ENCODE results near the gene DUS3L. TPM values are rescaled to one million over a fixed set of nuclear protein-coding genes. Genes with fewer than 3 reads are reported as not detected.

The DUS3L gene
- total and polyA plus RNA-seq, 7 experiments from 2014 or later = 33.1 to 179 (median 77.7) TPM

- H3K4me1 Mint-ChIP-seq = peaks cover 7 to 22% (median 19%) of the 10 kb centered on the region in 7 donors
- ChIA-PET POLR2A (no interaction called here), CTCF (interaction anchor here (0.6 to 1.1 kb wide), 2 partner anchors 216 to 1060 kb away, joined by 3 to 6 read pairs; no protein-coding TSS in a partner anchor)
- DNase-seq (no peak), ATAC-seq (no peak)
- peaks cover 0 to 1% (median 0%) of the 10 kb centered on the region in 11 donors for H3K9me3 Mint-ChIP-seq
- intact Hi-C loops (cut with micrococcal nuclease) = no loop called here
- no peaks in the 10 kb centered on the region for H3K36me3 ChIP-seq (ENCODE audit: control insufficient read depth in 2 of 3, insufficient read depth in 3 of 3, low read length in 3 of 3)
- H3K27ac Mint-ChIP-seq = peak overlapping the region in 5 of 9 donors; percentile 22 to 90 (median 56)
- H3K4me3 Mint-ChIP-seq = peak overlapping the region in 1 of 10 donors; percentile 34
- no peaks in the 10 kb centered on the region for H3K9me3 ChIP-seq (ENCODE audit: control insufficient read depth in 2 of 3, low read length in 3 of 3)
- H3K4me1 ChIP-seq (ENCODE audit: control insufficient read depth in 2 of 2, insufficient read depth in 2 of 2, low read length in 2 of 2) = peaks cover 13 to 19% of the 10 kb centered on the region in 2 donors
- peaks cover 0 to 33% (median 2%) of the 10 kb centered on the region in 5 donors for H3K27me3 Mint-ChIP-seq
- H3K36me3 Mint-ChIP-seq = peaks cover 0 to under 1% (median 0%) of the 10 kb centered on the region in 5 donors
- no peak overlapping the region for H3K4me3 ChIP-seq (ENCODE audit: low read length)
- H3K27ac ChIP-seq (ENCODE audit: low read depth, low read length) = no peak overlapping the region
- no peaks in the 10 kb centered on the region for H3K27me3 ChIP-seq (ENCODE audit: control insufficient read depth in 2 of 2, insufficient read depth in 2 of 2, low read length in 2 of 2)
These were observed 15.9 kb upstream of the DUS3L start for GRCh38 chr19:5806905-5807304.

- POLR2A ChIA-PET = no interaction called here
- peaks cover 7 to 24% (median 21%) of the 10 kb centered on the region in 7 donors for H3K4me1 Mint-ChIP-seq
- intact Hi-C loops (cut with micrococcal nuclease) = no loop called here
These were observed 15.1 kb upstream of the DUS3L start for GRCh38 chr19:5806133-5806489.

GRCh38 chr19:5805462-5806132, 14.6 kb upstream of the DUS3L start:
- intact Hi-C loops (cut with micrococcal nuclease) = loop anchor here in 1 of 2 donors (2.0 kb wide), 1 partner anchor 15 kb away; the partner anchor contains the start of gene DUS3L
- H3K4me3 ChIP-seq (ENCODE audit: low read length) = no peak overlapping the region

More at GRCh38 chr19:5806133-5806489, 15.1 kb upstream of the DUS3L start:
- Histone ChIP-seq H3K4me1 (ENCODE audit: control insufficient read depth in 2 of 2, insufficient read depth in 2 of 2, low read length in 2 of 2) (peaks cover 13 to 20% of the 10 kb centered on the region in 2 donors), H3K27me3 (ENCODE audit: control insufficient read depth in 2 of 2, insufficient read depth in 2 of 2, low read length in 2 of 2) (no peaks in the 10 kb centered on the region), H3K36me3 (ENCODE audit: control insufficient read depth in 2 of 3, insufficient read depth in 3 of 3, low read length in 3 of 3) (no peaks in the 10 kb centered on the region), H3K27ac (ENCODE audit: low read depth, low read length) (no peak overlapping the region), H3K9me3 (ENCODE audit: control insufficient read depth in 2 of 3, low read length in 3 of 3) (no peaks in the 10 kb centered on the region), H3K4me3 (ENCODE audit: low read length) (no peak overlapping the region)
- peaks cover 0 to 1% (median 0%) of the 10 kb centered on the region in 5 donors for H3K36me3 Mint-ChIP-seq
- H3K9me3 Mint-ChIP-seq = peaks cover 0 to 1% (median 0%) of the 10 kb centered on the region in 11 donors
- CTCF ChIA-PET = interaction anchor here (1.1 kb wide), 1 partner anchor 217 kb away, joined by 6 read pairs; no protein-coding TSS in a partner anchor
- peak overlapping the region in 1 of 9 donors; percentile 41 for H3K27ac Mint-ChIP-seq
- ATAC-seq = no peak
- DNase-seq = no peak
- peak overlapping the region in 4 of 10 donors; percentile 14 to 84 (median 62) for H3K4me3 Mint-ChIP-seq
- peaks cover 0 to 37% (median 7%) of the 10 kb centered on the region in 5 donors for H3K27me3 Mint-ChIP-seq

GRCh38 chr19:5804516-5805461, 13.8 kb upstream of the DUS3L start, which contains the start of gene NRTN:
Gene NRTN (plus strand): TSS chr19:5805067. CDS start chr19:5824166, 19,099 bp downstream.
- peaks cover 4 to 40% (median 14%) of the 10 kb centered on the region in 5 donors for H3K27me3 Mint-ChIP-seq
- peak within 1 kb of the TSS; percentile 64 for H3K4me3 ChIP-seq (ENCODE audit: low read length)
- no peaks in the 10 kb centered on the region for H3K36me3 ChIP-seq (ENCODE audit: control insufficient read depth in 2 of 3, insufficient read depth in 3 of 3, low read length in 3 of 3)
- intact Hi-C loops (cut with micrococcal nuclease) = loop anchor here (1.0 to 5.0 kb wide), 7 partner anchors 13 to 218 kb away; partner anchors contain the start of genes DUS3L (in 2 of the 2) and VMAC (in 2 of the 2)
- peaks cover 7 to 24% (median 21%) of the 10 kb centered on the region in 7 donors for H3K4me1 Mint-ChIP-seq
- H3K9me3 Mint-ChIP-seq = peaks cover 0 to 1% (median 0%) of the 10 kb centered on the region in 11 donors
- no peaks in the 10 kb centered on the region for H3K27me3 ChIP-seq (ENCODE audit: control insufficient read depth in 2 of 2, insufficient read depth in 2 of 2, low read length in 2 of 2)
- DNase-seq (peak in 6 of 9 donors; percentile 23 to 65 (median 38)), ATAC-seq (peak; percentile 46)
- H3K36me3 Mint-ChIP-seq = peaks cover 0 to 1% (median 0%) of the 10 kb centered on the region in 5 donors
- peaks cover 13 to 20% of the 10 kb centered on the region in 2 donors for H3K4me1 ChIP-seq (ENCODE audit: control insufficient read depth in 2 of 2, insufficient read depth in 2 of 2, low read length in 2 of 2)
- H3K27ac Mint-ChIP-seq = peak within 1 kb of the TSS in 8 of 9 donors; percentile 28 to 83 (median 72)
- H3K9me3 ChIP-seq (ENCODE audit: control insufficient read depth in 2 of 3, low read length in 3 of 3) = no peaks in the 10 kb centered on the region
- H3K27ac ChIP-seq (ENCODE audit: low read depth, low read length) = peak within 1 kb of the TSS; percentile 44
- POLR2A ChIA-PET = interaction anchor here (0.5 to 2.1 kb wide), 8 partner anchors 14 to 1366 kb away, joined by 3 to 22 read pairs (median 6); partner anchors contain the start of genes DUS3L and VMAC
- peak within 1 kb of the TSS; percentile 62 to 84 (median 80) for H3K4me3 Mint-ChIP-seq
- CTCF ChIA-PET = interaction anchor here (0.8 to 1.9 kb wide), 18 partner anchors 10 to 223 kb away, joined by 3 to 35 read pairs (median 5); partner anchors contain the start of genes NDUFA11, SAFB and SAFB2

More at GRCh38 chr19:5805462-5806132, 14.6 kb upstream of the DUS3L start:
- ATAC-seq (peak; percentile 21), DNase-seq (peak; percentile 44 to 66 (median 60))
- Mint-ChIP-seq H3K36me3 (peaks cover 0 to 1% (median 0%) of the 10 kb centered on the region in 5 donors), H3K4me1 (peaks cover 7 to 24% (median 21%) of the 10 kb centered on the region in 7 donors), H3K4me3 (peak overlapping the region in 9 of 10 donors; percentile 18 to 84 (median 59)), H3K9me3 (peaks cover 0 to 1% (median 0%) of the 10 kb centered on the region in 11 donors), H3K27ac (peak overlapping the region in 3 of 9 donors; percentile 4 to 72 (median 41)), H3K27me3 (peaks cover 3 to 39% (median 12%) of the 10 kb centered on the region in 5 donors)
- Histone ChIP-seq H3K27ac (ENCODE audit: low read depth, low read length) (peak overlapping the region; percentile 21), H3K9me3 (ENCODE audit: control insufficient read depth in 2 of 3, low read length in 3 of 3) (no peaks in the 10 kb centered on the region), H3K27me3 (ENCODE audit: control insufficient read depth in 2 of 2, insufficient read depth in 2 of 2, low read length in 2 of 2) (no peaks in the 10 kb centered on the region), H3K4me1 (ENCODE audit: control insufficient read depth in 2 of 2, insufficient read depth in 2 of 2, low read length in 2 of 2) (peaks cover 13 to 20% of the 10 kb centered on the region in 2 donors), H3K36me3 (ENCODE audit: control insufficient read depth in 2 of 3, insufficient read depth in 3 of 3, low read length in 3 of 3) (no peaks in the 10 kb centered on the region)
- POLR2A ChIA-PET = no interaction called here
- CTCF ChIA-PET = interaction anchor here (1.1 kb wide), 1 partner anchor 217 kb away, joined by 6 read pairs; no protein-coding TSS in a partner anchor

- H3K36me3 Mint-ChIP-seq = peaks cover 0 to 1% (median 0%) of the 10 kb centered on the region in 5 donors
- no peaks in the 10 kb centered on the region for H3K9me3 ChIP-seq (ENCODE audit: control insufficient read depth in 2 of 3, low read length in 3 of 3)
- H3K9me3 Mint-ChIP-seq = peaks cover 0 to 1% (median 0%) of the 10 kb centered on the region in 11 donors
- CTCF ChIA-PET = interaction anchor here (0.7 to 1.9 kb wide), 20 partner anchors 9 to 920 kb away, joined by 3 to 35 read pairs (median 5); partner anchors contain the start of genes NDUFA11, SAFB and SAFB2
- H3K4me3 Mint-ChIP-seq = peak overlapping the region; percentile 62 to 87 (median 80)
- intact Hi-C loops (cut with micrococcal nuclease) = loop anchor here (1.0 to 5.0 kb wide), 7 partner anchors 13 to 218 kb away; partner anchors contain the start of genes DUS3L (in 2 of the 2) and VMAC (in 2 of the 2)
- H3K27me3 ChIP-seq (ENCODE audit: control insufficient read depth in 2 of 2, insufficient read depth in 2 of 2, low read length in 2 of 2) = peaks cover 0 to 2% of the 10 kb centered on the region in 2 donors
- H3K36me3 ChIP-seq (ENCODE audit: control insufficient read depth in 2 of 3, insufficient read depth in 3 of 3, low read length in 3 of 3) = no peaks in the 10 kb centered on the region
- ATAC-seq = peak; percentile 98
- H3K4me1 Mint-ChIP-seq = peaks cover 7 to 24% (median 21%) of the 10 kb centered on the region in 7 donors
- H3K4me1 ChIP-seq (ENCODE audit: control insufficient read depth in 2 of 2, insufficient read depth in 2 of 2, low read length in 2 of 2) = peaks cover 13 to 20% of the 10 kb centered on the region in 2 donors
- DNase-seq = peak; percentile 89 to 99 (median 93)
- peaks cover 12 to 45% (median 18%) of the 10 kb centered on the region in 5 donors for H3K27me3 Mint-ChIP-seq
- H3K27ac Mint-ChIP-seq = peak overlapping the region in 8 of 9 donors; percentile 28 to 83 (median 72)
- H3K4me3 ChIP-seq (ENCODE audit: low read length) = peak overlapping the region; percentile 64
- POLR2A ChIA-PET = interaction anchor here (0.5 to 2.1 kb wide), 9 partner anchors 13 to 1366 kb away, joined by 3 to 22 read pairs (median 6); partner anchors contain the start of genes DUS3L and VMAC
- peak overlapping the region; percentile 44 for H3K27ac ChIP-seq (ENCODE audit: low read depth, low read length)
These were observed 13.0 kb upstream of the DUS3L start for GRCh38 chr19:5803752-5804515.

All from naive thymus-derived CD4-positive, alpha-beta T cell (primary cell).